T-cell (primary cell): ENCODE measurements around the gene EIF3D. TPM values are rescaled to one million over a fixed set of nuclear protein-coding genes. Genes with fewer than 3 reads are reported as not detected.

ENCODE experiments used
- ATAC-seq, 4 experiments: fragments of 200-7000 bp in 3 of 4; fragments of 150-1000 bp in 1 of 4; cut with Tn5 transposase; replicated peaks in 1 of 4; 1 replicate in 3 of 4; 2 replicates in 1 of 4; pipeline ENCODE4 v1.10.0; 2021; ENCODE audit warnings: moderate library complexity in 3 of 4, mild to moderate bottlenecking in 2 of 4, moderate number of reproducible peaks in 1 of 4
- CTCF ChIA-PET, 2 donors: fragments of 300-600 bp; sonication (Branson Sonifier 250); formaldehyde crosslinking; loops; one replicate each; lab custom pipeline; 2022; ENCODE audit warnings: antibody characterized with exemption in 2 of 2; lab: Charles Lee
- POLR2A ChIA-PET, 2 donors: fragments of 300-600 bp; sonication (Branson Sonifier 250); formaldehyde crosslinking; loops; one replicate each; lab custom pipeline; 2022; ENCODE audit warnings: antibody characterized with exemption in 2 of 2; lab: Charles Lee
- DNase-seq, 35 experiments: peaks; one replicate each; pipeline versions ENCODE4 v3.0.0 to v3.0.0-alpha.2; 2013 to 2023
- H3K27ac ChIP-seq: one replicate; pipeline ENCODE4 v1.5.1; 2013; ENCODE audit warnings: low read length
- H3K27me3 ChIP-seq, 2 experiments: replicated peaks in 1 of 2; 1 replicate in 1 of 2; 2 replicates in 1 of 2; pipeline versions ENCODE4 v1.6.1 to v1.7.0; 2013; ENCODE audit warnings: low read length in 1 of 2, mixed read lengths in 1 of 2; ENCODE audit not compliant: control insufficient read depth in 2 of 2, insufficient read depth in 2 of 2; ENCODE audit errors: extremely low read depth in 1 of 2
- H3K36me3 ChIP-seq, 2 donors: 1 replicate in 1 of 2; 2 replicates in 1 of 2; pipeline versions ENCODE4 v1.6.1 to v1.7.0; 2013; ENCODE audit warnings: low read length in 1 of 2; ENCODE audit not compliant: control insufficient read depth in 2 of 2, insufficient read depth in 1 of 2; ENCODE audit errors: extremely low read depth in 1 of 2
- H3K4me1 ChIP-seq, 2 experiments: 1 replicate in 1 of 2; 2 replicates in 1 of 2; pipeline versions ENCODE4 v1.6.1 to v1.7.0; 2013; ENCODE audit warnings: low read length in 2 of 2, mixed read lengths in 1 of 2; ENCODE audit not compliant: insufficient read depth in 2 of 2, control insufficient read depth in 1 of 2; ENCODE audit errors: extremely low read depth in 1 of 2
- H3K4me3 ChIP-seq, 2 donors: 1 replicate in 1 of 2; 2 replicates in 1 of 2; pipeline versions ENCODE4 v1.5.1 to v1.7.0; 2013; ENCODE audit warnings: mild to moderate bottlenecking in 2 of 2, low read length in 1 of 2, moderate library complexity in 1 of 2; ENCODE audit not compliant: control insufficient read depth in 1 of 2; ENCODE audit errors: extremely low read depth in 1 of 2
- H3K9me3 ChIP-seq: 2 replicates; pipeline ENCODE4 v1.7.0; 2013
- H3K27ac Mint-ChIP-seq, 2 donors: one replicate each; pipeline ENCODE4 v1.8.0; 2020 to 2021; ENCODE audit warnings: mild to moderate bottlenecking in 2 of 2, mixed read lengths in 2 of 2
- H3K27me3 Mint-ChIP-seq, 2 donors: one replicate each; pipeline ENCODE4 v1.8.0; 2021 to 2022; ENCODE audit warnings: mixed read lengths in 2 of 2
- H3K36me3 Mint-ChIP-seq: one replicate; pipeline ENCODE4 v1.8.0; 2021; ENCODE audit warnings: mixed read lengths
- H3K4me1 Mint-ChIP-seq, 3 donors: one replicate each; pipeline ENCODE4 v1.8.0; 2020 to 2022; ENCODE audit warnings: mixed read lengths in 3 of 3, mild to moderate bottlenecking in 1 of 3
- H3K4me3 Mint-ChIP-seq, 3 donors: one replicate each; pipeline ENCODE4 v1.8.0; 2020 to 2022; ENCODE audit warnings: mild to moderate bottlenecking in 3 of 3, mixed read lengths in 3 of 3, moderate library complexity in 3 of 3
- H3K9me3 Mint-ChIP-seq, 3 donors: one replicate each; pipeline ENCODE4 v1.8.0; 2020 to 2022; ENCODE audit warnings: mixed read lengths in 3 of 3
- WGBS: methylation state at CpG from one replicate; pipeline ENCODE4 v1.1.5; 2013; ENCODE audit warnings: missing lambda C conversion rate; ENCODE audit not compliant: insufficient coverage; 5-methylcytosine and 5-hydroxymethylcytosine counted together
- total RNA-seq, 35 experiments: library from RNA in 6 of 35; stranded (reverse) in 6 of 35; fragments of 120-200 nt in 1 of 35; gene quantifications; one replicate each; pipeline versions ENCODE4 v1.2.1 to v1.2.4 and lab custom pipeline; 2013 to 2026

The EIF3D gene
- total RNA-seq, 5 donors from 2014 or later (not counting 1 experiment from before 2014, with no cell fraction given): 218 to 273 (median 242) TPM

- no peaks in the 10 kb centered on the region for H3K27me3 Mint-ChIP-seq
- DNase-seq: no peak
These were observed 67.0 kb downstream of the EIF3D start for GRCh38 chr22:36461665-36462649.

More at GRCh38 chr22:36461665-36462649, 67.0 kb downstream of the EIF3D start:
- H3K27me3 ChIP-seq: peaks cover 0 to 2% of the 10 kb centered on the region in 2 experiments
- POLR2A ChIA-PET: interaction anchor here in 1 of 2 donors (0.7 kb wide), 1 partner anchor 110 kb away, joined by 3 read pairs; no protein-coding TSS in a partner anchor
- ATAC-seq: no peak
- Mint-ChIP-seq H3K4me3 (no peak overlapping the region), H3K27ac (no peak overlapping the region), H3K9me3 (no peaks in the 10 kb centered on the region), H3K36me3 (peaks cover 4% of the 10 kb centered on the region), H3K4me1 (peaks cover 6 to 10% (median 9%) of the 10 kb centered on the region in 3 donors)
- no peak overlapping the region for H3K4me3 ChIP-seq
- H3K36me3 ChIP-seq: peaks cover 0 to 7% of the 10 kb centered on the region in 2 donors
- no peak overlapping the region for H3K27ac ChIP-seq
- H3K9me3 ChIP-seq: no peaks in the 10 kb centered on the region
- CTCF ChIA-PET: interaction anchor here in 1 of 2 donors (0.6 kb wide), 1 partner anchor 154 kb away, joined by 3 read pairs; no protein-coding TSS in a partner anchor
- 89% methylated on average over 9 of the region's 16 CpGs for WGBS
- peaks cover 4 to 9% of the 10 kb centered on the region in 2 experiments for H3K4me1 ChIP-seq

Other genes starting within 250 kb of the EIF3D start
- 1,000 to 10,000 TPM in 2 of 5 donors, 100 to 1,000 TPM in 3; 816 to 1,109 (median 896) TPM for gene MYH9, start 141.2 kb downstream of the EIF3D start, total RNA-seq
- gene TXN2, start 47.5 kb downstream of the EIF3D start, total RNA-seq: 10 to 100 TPM; 36.9 to 47.6 (median 45.4) TPM
- 1 to 10 TPM; 1.7 to 5.0 (median 3.2) TPM for gene FOXRED2, start 22.1 kb downstream of the EIF3D start, total RNA-seq
- gene CACNG2, start 174.6 kb upstream of the EIF3D start, total RNA-seq: not detected
- 10 to 100 TPM; 19.1 to 34.5 (median 32.0) TPM for gene IFT27, start 247.0 kb upstream of the EIF3D start, total RNA-seq